ENCODE results near the gene SYNJ2. TPM values are rescaled to one million over a fixed set of nuclear protein-coding genes. Genes with fewer than 3 reads are reported as not detected.

The SYNJ2 gene
- total and polyA plus RNA-seq, 4 donors: 3.4 to 8.8 (median 4.8) TPM

DNA sequence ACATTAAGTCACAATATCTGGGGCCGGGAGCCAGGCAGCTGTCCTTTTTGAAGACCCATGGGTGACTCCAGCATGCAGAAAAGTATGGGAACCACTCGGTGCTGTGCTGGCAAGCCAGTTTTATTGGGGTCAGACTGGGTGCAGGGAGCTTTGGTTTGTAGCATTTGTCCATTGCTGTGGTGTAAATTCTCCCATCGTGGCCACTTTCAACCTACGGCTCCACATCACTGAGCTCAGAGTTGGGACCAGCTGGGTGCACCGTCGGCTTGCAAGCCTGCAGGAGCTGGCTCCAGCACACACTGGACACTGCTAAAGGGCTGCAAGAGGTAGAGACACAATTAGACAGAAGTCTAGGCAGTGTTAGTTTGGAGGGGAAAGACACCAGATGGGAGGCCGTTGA, 66.9 kb downstream of the SYNJ2 start:
- 97 to 98% methylated on average over 7 of the region's 7 CpGs for WGBS, 2 donors

GRCh38 chr6:158049055-158050028, 67.7 kb downstream of the SYNJ2 start:
- no peak for TF ChIP-seq CTCF (IDR thresholded peaks at IDR 0.05; ENCODE audit: control extremely low read depth, extremely low read depth)
- 89 to 90% methylated on average over 17 of the region's 17 CpGs for WGBS, 2 donors

More for the DNA sequence above, 66.9 kb downstream of the SYNJ2 start:
- Histone ChIP-seq H3K9ac (ENCODE audit: insufficient read depth in 1 of 2, low read length in 2 of 2) (no peak overlapping the region), H3K4me3 (no peak overlapping the region), H3K36me3 (ENCODE audit: control insufficient read depth in 4 of 4, insufficient read depth in 4 of 4, low read length in 4 of 4) (no peaks in the 10 kb centered on the region), H3K27me3 (ENCODE audit: control insufficient read depth in 3 of 3, insufficient read depth in 3 of 3, low read length in 2 of 3) (no peaks in the 10 kb centered on the region), H3K27ac (ENCODE audit: low read depth in 1 of 2, low read length in 1 of 2) (no peak overlapping the region), H3K9me3 (ENCODE audit: control insufficient read depth in 4 of 4, insufficient read depth in 3 of 4, low read length in 3 of 4) (no peaks in the 10 kb centered on the region), H3K4me1 (ENCODE audit: control insufficient read depth in 5 of 5, insufficient read depth in 5 of 5, low read length in 5 of 5) (peaks cover 0 to 2% (median 0%) of the 10 kb centered on the region in 5 donors)
- DNase-seq (no peak), ATAC-seq (ENCODE audit: insufficient read depth, low FRiP score) (no peak)
- TF ChIP-seq CTCF (IDR thresholded peaks at IDR 0.05; ENCODE audit: control extremely low read depth, extremely low read depth): no peak

DNA sequence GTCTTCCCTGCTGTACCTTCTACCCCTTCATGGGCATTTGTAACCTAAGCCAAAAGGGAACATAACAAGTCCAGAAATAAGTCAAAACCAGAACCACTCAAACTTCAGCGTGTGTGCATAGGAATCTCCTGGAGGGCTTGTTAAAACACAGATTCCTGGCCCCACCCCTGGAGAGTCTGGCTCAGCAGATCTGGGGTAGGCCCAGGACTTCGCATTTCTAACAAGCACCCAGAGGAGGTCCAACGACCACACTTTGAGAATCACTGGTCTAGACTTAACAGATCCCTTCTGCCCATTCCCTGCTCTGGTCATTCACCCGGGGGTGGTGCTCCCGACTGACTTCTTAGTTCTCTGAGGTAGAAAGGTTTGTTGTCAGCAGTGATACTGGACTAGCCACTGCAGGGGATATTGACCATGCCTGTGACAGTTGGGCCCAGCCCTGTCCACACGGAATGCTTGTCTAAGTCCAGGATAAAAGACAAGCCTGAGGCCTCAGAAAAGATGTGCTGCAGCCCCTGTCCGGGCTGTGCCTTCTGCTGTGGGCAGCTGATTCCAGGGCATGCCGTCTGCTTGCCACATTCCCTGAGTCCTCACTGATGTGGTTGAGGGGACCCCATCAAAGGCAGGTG, 68.6 kb downstream of the SYNJ2 start:
- H3K27ac ChIP-seq (ENCODE audit: low read depth in 1 of 2, low read length in 1 of 2): no peak overlapping the region
- H3K9ac ChIP-seq (ENCODE audit: insufficient read depth in 1 of 2, low read length in 2 of 2): no peak overlapping the region
- ATAC-seq (ENCODE audit: insufficient read depth, low FRiP score) (no peak), DNase-seq (no peak)
- H3K4me1 ChIP-seq (ENCODE audit: control insufficient read depth in 5 of 5, insufficient read depth in 5 of 5, low read length in 5 of 5): peaks cover 0 to 2% (median 0%) of the 10 kb centered on the region in 5 donors
- H3K36me3 ChIP-seq (ENCODE audit: control insufficient read depth in 4 of 4, insufficient read depth in 4 of 4, low read length in 4 of 4): no peaks in the 10 kb centered on the region
- no peaks in the 10 kb centered on the region for H3K27me3 ChIP-seq (ENCODE audit: control insufficient read depth in 3 of 3, insufficient read depth in 3 of 3, low read length in 2 of 3)
- no peak overlapping the region for H3K4me3 ChIP-seq
- WGBS, 2 donors: 92 to 95% methylated on average over 8 of the region's 8 CpGs
- TF ChIP-seq CTCF (IDR thresholded peaks at IDR 0.05; ENCODE audit: control extremely low read depth, extremely low read depth): no peak
- H3K9me3 ChIP-seq (ENCODE audit: control insufficient read depth in 4 of 4, insufficient read depth in 3 of 4, low read length in 3 of 4): no peaks in the 10 kb centered on the region

More at GRCh38 chr6:158049055-158050028, 67.7 kb downstream of the SYNJ2 start:
- Histone ChIP-seq H3K36me3 (ENCODE audit: control insufficient read depth in 4 of 4, insufficient read depth in 4 of 4, low read length in 4 of 4) (no peaks in the 10 kb centered on the region), H3K9ac (ENCODE audit: insufficient read depth in 1 of 2, low read length in 2 of 2) (no peak overlapping the region), H3K27ac (ENCODE audit: low read depth in 1 of 2, low read length in 1 of 2) (no peak overlapping the region), H3K4me3 (no peak overlapping the region), H3K27me3 (ENCODE audit: control insufficient read depth in 3 of 3, insufficient read depth in 3 of 3, low read length in 2 of 3) (no peaks in the 10 kb centered on the region), H3K4me1 (ENCODE audit: control insufficient read depth in 5 of 5, insufficient read depth in 5 of 5, low read length in 5 of 5) (peaks cover 0 to 2% (median 0%) of the 10 kb centered on the region in 5 donors), H3K9me3 (ENCODE audit: control insufficient read depth in 4 of 4, insufficient read depth in 3 of 4, low read length in 3 of 4) (no peaks in the 10 kb centered on the region)
- DNase-seq (no peak), ATAC-seq (ENCODE audit: insufficient read depth, low FRiP score) (no peak)

All from lung (tissue), 12 donors.